Right lobe of liver (tissue), 4 donors: ENCODE data around the gene GSTP1.

ENCODE experiments used
- CTCF ChIP-seq, 4 donors: fragments of 200-600 bp in 3 of 4; fragments of 450-650 bp in 1 of 4; IDR thresholded peaks; one replicate each; pipeline versions ENCODE4 v1.5.1 to v1.8.0; 2016 to 2022; ENCODE audit warnings: antibody characterized with exemption in 4 of 4, mild to moderate bottlenecking in 2 of 4
- POLR2A ChIP-seq: fragments of 450-650 bp; IDR thresholded peaks from one replicate; pipeline ENCODE4 v1.6.1; 2017; ENCODE audit warnings: antibody characterized with exemption, mild to moderate bottlenecking
- donor health status: DM: no; HTN: no; CAD: no.
- donor health status: DM: no; HTN: no; CAD: no.
- donor health status: DM: no; HTN: yes; CAD: no.

DNA sequence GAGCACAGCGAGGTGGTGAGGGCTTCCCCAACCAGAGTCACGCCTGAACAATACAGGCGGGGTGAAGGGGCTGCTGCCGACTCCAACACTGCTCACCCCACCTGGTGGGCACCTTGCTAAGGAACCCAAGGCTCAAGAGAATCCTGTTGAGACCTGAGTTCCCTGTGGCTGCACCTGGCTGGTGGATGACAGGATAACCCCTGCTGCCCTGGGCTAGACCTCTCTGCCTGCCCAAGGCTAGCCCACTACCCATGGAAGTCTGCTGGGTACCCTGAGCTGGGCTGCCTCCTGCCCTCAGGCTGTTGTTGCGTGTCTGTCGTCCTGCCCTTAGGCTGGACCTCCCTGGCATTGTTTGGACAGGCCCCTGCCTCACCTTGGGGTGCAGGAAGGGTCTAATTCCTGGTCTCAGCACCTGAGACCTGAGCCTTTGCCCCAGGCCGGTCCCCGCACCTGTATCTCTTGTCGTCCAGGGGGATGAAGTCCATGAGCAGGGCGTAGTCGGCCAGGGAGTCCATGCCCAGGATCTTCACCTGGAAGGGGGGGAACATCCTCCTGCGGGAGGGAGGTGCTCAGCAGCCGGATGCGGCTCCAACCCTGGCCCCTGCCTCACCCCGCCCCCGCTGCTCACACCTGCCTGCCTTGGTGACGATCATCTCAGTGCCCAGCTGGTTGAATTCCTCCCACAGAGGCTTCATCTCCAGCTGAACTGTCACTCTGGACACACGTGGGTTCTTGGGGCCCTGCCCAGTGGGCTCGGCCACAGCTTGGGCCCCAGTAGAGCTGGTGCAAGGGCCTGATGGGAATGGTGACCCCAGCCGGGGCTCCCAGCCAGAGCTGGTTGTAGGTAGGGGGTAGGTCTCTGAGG lies 51.0 kb downstream of the GSTP1 start:
- TF ChIP-seq CTCF (IDR thresholded peaks at IDR 0.05) (no peak), POLR2A (no peak)
